HT-29 (cell line): Measurements from ENCODE around the gene ULK4. TPM values are rescaled to one million over a fixed set of nuclear protein-coding genes. Genes with fewer than 3 reads are reported as not detected.
"Not testable (repeated sequence)": the region's sequence is repeated elsewhere in the genome, so short reads cannot be mapped to it uniquely, and the experiment has no call there.

ENCODE experiments used
- DNase-seq: peaks from one replicate; pipeline ENCODE4 v3.0.0-alpha.2; 2015; ENCODE audit warnings: low spot score
- total RNA-seq: library from RNA; depleted of rRNA; stranded (reverse); fragments of >200 nt; shearing (Covaris generic); gene quantifications from 2 replicates; pipeline ENCODE4 v1.2.3, GENCODE V29; 2014

The ULK4 gene
- total RNA-seq, 1 experiment from 2014 or later = 3.2 TPM

GRCh38 chr3:41649129-41649739 lies 312.7 kb downstream of the ULK4 start:
- DNase-seq = no peak

- not testable (repeated sequence) for DNase-seq
These were observed 314.2 kb downstream of the ULK4 start for GRCh38 chr3:41647730-41648129.

- DNase-seq = no peak
These were observed 321.8 kb downstream of the ULK4 start for GRCh38 chr3:41640076-41640475.

GRCh38 chr3:41638381-41638780 lies 323.5 kb downstream of the ULK4 start:
- no peak for DNase-seq

GRCh38 chr3:41632700-41633099 lies 329.2 kb downstream of the ULK4 start:
- DNase-seq = no peak

GRCh38 chr3:41630708-41631107 lies 331.2 kb downstream of the ULK4 start:
- DNase-seq = no peak

- DNase-seq = no peak
These were observed 331.9 kb downstream of the ULK4 start for GRCh38 chr3:41629986-41630385.

GRCh38 chr3:41629072-41629471 lies 332.8 kb downstream of the ULK4 start:
- no peak for DNase-seq

GRCh38 chr3:41627477-41628087 lies 334.3 kb downstream of the ULK4 start:
- no peak for DNase-seq

- no peak for DNase-seq
These were observed 349.1 kb downstream of the ULK4 start for GRCh38 chr3:41612853-41613252.

- no peak for DNase-seq
These were observed 350.9 kb downstream of the ULK4 start for GRCh38 chr3:41611008-41611407.

GRCh38 chr3:41608347-41608746 lies 353.6 kb downstream of the ULK4 start:
- no peak for DNase-seq

- DNase-seq = no peak
These were observed 358.1 kb downstream of the ULK4 start for GRCh38 chr3:41603807-41604206.

- no peak for DNase-seq
These were observed 359.8 kb downstream of the ULK4 start for GRCh38 chr3:41602121-41602520.

GRCh38 chr3:41601404-41601987 lies 360.4 kb downstream of the ULK4 start:
- DNase-seq = no peak

- no peak for DNase-seq
These were observed 361.3 kb downstream of the ULK4 start for GRCh38 chr3:41600616-41601015.

GRCh38 chr3:41599127-41599484 lies 362.8 kb downstream of the ULK4 start:
- DNase-seq = no peak

GRCh38 chr3:41598402-41599126 lies 363.3 kb downstream of the ULK4 start:
- no peak for DNase-seq

GRCh38 chr3:41593774-41594173 lies 368.1 kb downstream of the ULK4 start:
- no peak for DNase-seq

GRCh38 chr3:41592753-41593510 lies 369.0 kb downstream of the ULK4 start:
- no peak for DNase-seq

GRCh38 chr3:41583014-41583413 lies 378.9 kb downstream of the ULK4 start:
- no peak for DNase-seq

- DNase-seq = no peak
These were observed 380.2 kb downstream of the ULK4 start for GRCh38 chr3:41581700-41582099.
